Fibroblast of mammary gland (primary cell): Measurements from ENCODE around the gene TRMT44.
"Not testable (repeated sequence)": the region's sequence is repeated elsewhere in the genome, so short reads cannot be mapped to it uniquely, and the experiment has no call there.

Experiments used
- DNase-seq: peaks from one replicate; pipeline ENCODE4 v3.0.0-alpha.2; 2010; ENCODE audit warnings: low read depth
- H3K4me3 ChIP-seq: 2 replicates; pipeline ENCODE4 v1.5.1; 2011; ENCODE audit warnings: low read depth, mild to moderate bottlenecking, low read length, moderate library complexity; ENCODE audit not compliant: control insufficient read depth
- TF ChIP-seq, protein P1 (sequence below): conservative IDR thresholded peaks from 2 replicates; pipeline ENCODE4 v1.5.1; 2011; ENCODE audit warnings: low read depth, low read length, inconsistent platforms; ENCODE audit not compliant: control insufficient read depth, insufficient read depth

TRMT44 gene

DNA sequence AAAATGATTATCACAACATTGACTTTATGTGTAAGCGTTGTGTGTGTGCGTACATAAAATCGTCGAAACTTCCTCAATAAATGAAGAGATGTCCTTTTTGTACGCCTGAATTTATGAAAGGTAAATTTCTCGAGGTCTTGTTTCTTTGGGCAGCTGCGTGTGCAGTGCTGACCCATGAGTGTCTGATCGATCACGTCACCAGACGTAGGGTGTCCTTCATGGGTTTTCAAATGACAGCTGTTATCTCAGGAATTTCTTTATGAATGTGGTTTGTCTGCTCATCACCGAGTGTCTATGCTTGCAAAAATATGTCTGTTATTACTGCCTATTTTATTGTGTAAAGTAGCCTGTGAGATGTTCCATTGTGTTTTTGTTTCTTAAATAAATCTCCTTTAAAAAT lies 71.9 kb downstream of the TRMT44 start:
- TF ChIP-seq, protein P1, sequence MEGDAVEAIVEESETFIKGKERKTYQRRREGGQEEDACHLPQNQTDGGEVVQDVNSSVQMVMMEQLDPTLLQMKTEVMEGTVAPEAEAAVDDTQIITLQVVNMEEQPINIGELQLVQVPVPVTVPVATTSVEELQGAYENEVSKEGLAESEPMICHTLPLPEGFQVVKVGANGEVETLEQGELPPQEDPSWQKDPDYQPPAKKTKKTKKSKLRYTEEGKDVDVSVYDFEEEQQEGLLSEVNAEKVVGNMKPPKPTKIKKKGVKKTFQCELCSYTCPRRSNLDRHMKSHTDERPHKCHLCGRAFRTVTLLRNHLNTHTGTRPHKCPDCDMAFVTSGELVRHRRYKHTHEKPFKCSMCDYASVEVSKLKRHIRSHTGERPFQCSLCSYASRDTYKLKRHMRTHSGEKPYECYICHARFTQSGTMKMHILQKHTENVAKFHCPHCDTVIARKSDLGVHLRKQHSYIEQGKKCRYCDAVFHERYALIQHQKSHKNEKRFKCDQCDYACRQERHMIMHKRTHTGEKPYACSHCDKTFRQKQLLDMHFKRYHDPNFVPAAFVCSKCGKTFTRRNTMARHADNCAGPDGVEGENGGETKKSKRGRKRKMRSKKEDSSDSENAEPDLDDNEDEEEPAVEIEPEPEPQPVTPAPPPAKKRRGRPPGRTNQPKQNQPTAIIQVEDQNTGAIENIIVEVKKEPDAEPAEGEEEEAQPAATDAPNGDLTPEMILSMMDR = no peak
- H3K4me3 ChIP-seq = no peak overlapping the region
- DNase-seq = no peak

DNA sequence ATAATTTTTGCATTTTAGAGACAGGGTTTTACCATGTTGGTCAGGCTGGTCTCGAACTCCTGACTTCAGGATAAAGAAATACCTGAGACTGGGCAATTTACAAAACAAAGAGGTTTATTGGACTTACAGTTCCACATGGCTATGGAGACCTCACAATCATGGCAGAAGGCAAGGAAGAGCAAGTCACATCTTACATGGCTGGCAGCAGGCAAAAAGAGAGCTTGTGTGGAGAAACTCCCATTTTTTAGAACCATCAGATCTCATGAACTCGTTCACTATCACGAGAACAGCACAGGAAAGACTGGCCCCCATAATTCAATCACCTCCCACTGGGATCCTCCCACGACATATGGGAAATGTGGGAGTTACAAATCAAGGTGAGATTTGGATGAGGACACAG lies 72.5 kb downstream of the TRMT44 start:
- H3K4me3 ChIP-seq, DNase-seq: not testable (repeated sequence)

DNA sequence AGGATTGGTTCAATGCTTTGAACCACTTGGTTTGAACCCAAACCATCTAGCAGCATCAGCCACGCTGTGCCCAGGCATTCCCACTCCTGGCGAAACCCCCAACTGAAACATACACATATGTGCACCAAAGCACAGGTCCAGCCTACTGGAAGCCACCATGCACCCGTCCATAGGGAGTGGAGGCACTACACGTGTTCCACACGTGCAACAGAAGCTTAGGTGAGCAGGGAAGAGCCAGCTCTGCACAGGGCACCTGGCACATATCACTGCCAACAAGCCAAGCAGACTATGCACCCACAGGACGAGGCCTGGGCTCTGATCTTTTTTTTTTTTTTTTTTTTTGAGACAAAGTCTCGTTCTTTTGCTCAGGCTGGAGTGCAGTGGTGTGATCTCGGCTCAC lies 73.4 kb downstream of the TRMT44 start:
- DNase-seq = no peak
- TF ChIP-seq, protein P1 = no peak
- H3K4me3 ChIP-seq = no peak overlapping the region

DNA sequence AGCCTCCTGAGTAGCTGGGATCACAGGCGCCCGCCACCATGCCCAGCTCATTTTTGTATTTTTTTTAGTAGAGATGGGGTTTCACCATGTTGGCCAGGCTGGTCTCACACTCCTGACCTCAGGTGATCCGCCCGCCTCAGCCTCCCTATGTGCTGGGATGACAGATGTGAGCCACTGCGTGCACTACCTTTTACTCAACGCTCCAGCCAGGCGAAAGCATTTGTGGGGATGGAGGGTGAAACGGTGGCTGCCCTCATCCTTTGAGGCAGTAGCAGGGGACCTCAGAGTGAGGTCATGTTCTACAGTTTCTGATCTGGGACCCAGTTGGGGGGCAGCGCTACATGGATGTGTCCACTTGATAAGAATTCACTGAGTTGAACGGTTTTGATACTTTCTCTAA lies 73.8 kb downstream of the TRMT44 start:
- H3K4me3 ChIP-seq = no peak overlapping the region
- DNase-seq = no peak
- TF ChIP-seq, protein P1 = no peak

DNA sequence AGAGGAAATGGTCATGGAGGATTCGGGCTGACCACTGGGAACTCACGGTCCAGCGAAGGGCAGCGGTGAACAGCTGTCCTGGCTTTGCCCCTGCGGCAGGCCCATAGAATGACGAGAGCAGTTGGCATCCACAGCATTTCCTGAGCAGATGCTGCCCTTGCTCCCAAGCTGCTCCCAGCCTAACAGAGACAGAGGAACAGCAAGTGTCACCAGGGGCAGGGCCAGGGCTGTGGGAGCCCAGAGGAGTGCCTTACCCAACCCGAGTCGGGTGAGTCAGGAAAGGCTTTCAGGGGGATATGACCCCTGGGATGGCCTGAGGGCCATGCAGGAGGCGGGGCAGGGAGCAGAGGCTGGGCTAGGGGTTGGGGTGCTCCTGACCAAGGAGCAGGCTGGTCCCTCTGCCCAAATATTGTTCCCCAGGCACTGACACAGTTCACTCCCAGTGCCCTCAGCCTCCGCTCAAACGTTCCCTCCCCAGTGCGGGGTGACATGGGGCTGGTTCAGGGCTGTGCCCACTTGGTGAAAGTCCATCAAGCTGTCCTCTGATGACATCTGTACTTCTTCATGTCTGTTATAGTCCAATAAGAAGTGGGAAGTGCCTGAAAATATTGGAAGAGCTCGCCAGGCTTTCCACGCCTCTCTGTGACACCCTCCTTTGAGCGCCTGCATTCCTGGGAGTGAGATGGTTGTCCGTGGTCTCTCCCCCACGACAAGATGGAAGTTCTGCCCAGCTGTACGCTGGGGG lies 74.9 kb downstream of the TRMT44 start:
- no peak overlapping the region for H3K4me3 ChIP-seq
- no peak for DNase-seq
- TF ChIP-seq, protein P1 = no peak

DNA sequence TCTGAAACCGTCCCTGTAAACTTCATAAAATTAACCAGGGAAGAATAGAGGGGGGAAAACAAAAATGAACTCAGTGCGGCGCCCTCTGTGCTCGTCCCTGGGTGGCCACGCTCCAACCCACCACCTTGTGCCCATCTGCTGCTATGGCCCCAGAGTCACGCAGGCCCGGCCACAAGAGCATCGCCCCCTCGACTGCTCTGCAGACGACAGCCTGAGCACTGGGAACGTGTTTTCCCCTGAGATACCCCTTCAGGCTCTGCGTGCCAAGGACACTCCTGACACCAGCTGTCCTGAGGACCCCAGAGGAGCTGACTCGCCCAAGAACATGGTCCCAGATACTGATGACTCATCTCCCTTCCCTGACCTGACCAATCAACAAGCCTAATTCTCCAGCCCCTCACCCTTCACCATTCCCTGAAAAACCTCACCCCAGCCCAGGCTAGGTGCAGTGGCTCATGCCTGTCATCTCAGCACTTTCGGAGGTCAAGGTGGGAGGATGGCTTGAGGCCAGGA lies 75.5 kb downstream of the TRMT44 start:
- TF ChIP-seq, protein P1 = no peak
- no peak overlapping the region for H3K4me3 ChIP-seq
- no peak for DNase-seq

DNA sequence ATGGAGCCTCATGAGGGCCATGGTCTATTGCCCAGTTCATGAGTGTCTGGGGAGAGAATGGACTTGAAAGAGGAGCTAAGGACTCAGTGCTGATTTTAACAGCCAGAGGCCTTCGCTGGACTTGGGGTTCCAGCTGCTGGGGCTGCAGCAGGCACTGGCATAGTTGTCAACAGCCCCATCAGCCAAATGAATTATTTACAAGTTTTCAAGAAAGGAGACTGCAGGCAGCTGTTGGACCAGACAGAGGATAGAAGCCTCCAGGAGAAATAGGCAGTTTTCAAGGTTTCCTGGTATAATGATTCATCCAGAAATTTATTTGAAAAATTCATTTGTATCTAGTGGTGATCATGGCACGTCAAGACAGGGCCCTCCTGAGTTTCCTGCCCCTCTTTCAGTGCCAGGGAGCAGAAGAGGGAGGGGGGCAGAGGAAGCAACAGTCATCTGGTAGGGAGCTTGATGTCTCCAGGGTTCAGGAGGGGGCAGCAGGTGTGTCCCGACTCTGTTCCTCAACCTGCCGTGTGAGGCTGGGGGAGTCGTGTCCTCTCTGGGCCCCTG lies 76.5 kb downstream of the TRMT44 start:
- no peak overlapping the region for H3K4me3 ChIP-seq
- no peak for DNase-seq
- TF ChIP-seq, protein P1 = no peak
